ENCODE measurements around the gene SVOPL. TPM values are rescaled to one million over a fixed set of nuclear protein-coding genes. Genes with fewer than 3 reads are reported as not detected.

The SVOPL gene
- total and polyA plus RNA-seq, 4 donors: 0.33 TPM; not detected in 3

DNA sequence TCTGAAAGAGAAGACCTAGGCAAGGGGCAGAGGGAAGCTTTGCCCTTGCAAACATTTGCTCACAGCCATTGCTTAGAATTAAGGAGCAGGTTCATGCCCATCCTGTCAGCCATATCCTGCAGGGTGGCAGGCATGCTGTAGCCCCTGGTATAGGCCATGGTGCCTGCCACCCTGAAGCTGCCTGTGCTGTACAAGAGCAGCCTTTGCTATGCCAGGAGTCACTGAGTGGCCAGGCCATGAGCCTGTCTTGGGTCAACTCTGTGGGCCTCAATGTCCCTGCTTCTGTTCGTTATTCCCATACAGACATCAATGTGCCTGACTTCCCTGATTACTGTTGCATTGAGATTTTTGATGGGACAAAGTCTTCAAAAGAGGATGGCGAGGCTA is 368 bp upstream of the SVOPL start:
- DNase-seq (ENCODE audit: low spot score): no peak

DNA sequence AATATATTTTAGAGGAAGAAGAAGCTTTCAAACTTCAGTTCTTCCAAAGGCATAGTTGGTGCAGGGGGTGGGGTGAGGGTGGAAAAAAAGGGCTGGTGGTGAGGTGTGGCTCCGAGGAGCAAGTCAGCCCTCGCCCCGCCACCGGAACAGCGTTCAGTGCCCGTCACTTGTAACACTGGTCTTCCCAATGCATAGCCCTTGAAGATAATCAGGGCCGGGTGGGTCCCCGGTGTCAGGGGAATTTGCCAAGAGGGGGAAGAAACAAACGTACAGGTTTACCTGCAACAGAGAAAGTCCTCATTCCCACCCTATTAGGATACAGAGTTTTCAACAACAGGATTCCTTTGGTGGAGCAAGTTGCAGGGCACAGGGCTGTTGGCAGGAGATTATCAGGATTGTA is 1.5 kb downstream of the SVOPL start:
- Histone ChIP-seq H3K9me3 (ENCODE audit: control insufficient read depth in 4 of 4, low read length in 3 of 4) (no peaks in the 10 kb centered on the region), H3K36me3 (ENCODE audit: control insufficient read depth in 4 of 4, insufficient read depth in 3 of 4, low read depth in 1 of 4, low read length in 3 of 4) (no peaks in the 10 kb centered on the region), H3K4me3 (ENCODE audit: low read depth in 1 of 3, low read length in 3 of 3) (no peak overlapping the region), H3K27ac (ENCODE audit: low read depth in 1 of 2, low read length in 2 of 2) (no peak overlapping the region), H3K9ac (ENCODE audit: low read depth in 1 of 2, low read length in 2 of 2) (no peak overlapping the region), H3K27me3 (ENCODE audit: control insufficient read depth in 4 of 4, insufficient read depth in 4 of 4, low read length in 3 of 4) (no peaks in the 10 kb centered on the region), H3K4me1 (ENCODE audit: control insufficient read depth in 4 of 4, insufficient read depth in 4 of 4, low read length in 3 of 4) (no peaks in the 10 kb centered on the region)
- no peak for DNase-seq (ENCODE audit: low spot score)
- WGBS: 83% methylated on average over 9 of the region's 9 CpGs
- TF ChIP-seq, protein P1, sequence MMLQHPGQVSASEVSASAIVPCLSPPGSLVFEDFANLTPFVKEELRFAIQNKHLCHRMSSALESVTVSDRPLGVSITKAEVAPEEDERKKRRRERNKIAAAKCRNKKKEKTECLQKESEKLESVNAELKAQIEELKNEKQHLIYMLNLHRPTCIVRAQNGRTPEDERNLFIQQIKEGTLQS (IDR thresholded peaks at IDR 0.05): no peak
- TF ChIP-seq, protein P2, sequence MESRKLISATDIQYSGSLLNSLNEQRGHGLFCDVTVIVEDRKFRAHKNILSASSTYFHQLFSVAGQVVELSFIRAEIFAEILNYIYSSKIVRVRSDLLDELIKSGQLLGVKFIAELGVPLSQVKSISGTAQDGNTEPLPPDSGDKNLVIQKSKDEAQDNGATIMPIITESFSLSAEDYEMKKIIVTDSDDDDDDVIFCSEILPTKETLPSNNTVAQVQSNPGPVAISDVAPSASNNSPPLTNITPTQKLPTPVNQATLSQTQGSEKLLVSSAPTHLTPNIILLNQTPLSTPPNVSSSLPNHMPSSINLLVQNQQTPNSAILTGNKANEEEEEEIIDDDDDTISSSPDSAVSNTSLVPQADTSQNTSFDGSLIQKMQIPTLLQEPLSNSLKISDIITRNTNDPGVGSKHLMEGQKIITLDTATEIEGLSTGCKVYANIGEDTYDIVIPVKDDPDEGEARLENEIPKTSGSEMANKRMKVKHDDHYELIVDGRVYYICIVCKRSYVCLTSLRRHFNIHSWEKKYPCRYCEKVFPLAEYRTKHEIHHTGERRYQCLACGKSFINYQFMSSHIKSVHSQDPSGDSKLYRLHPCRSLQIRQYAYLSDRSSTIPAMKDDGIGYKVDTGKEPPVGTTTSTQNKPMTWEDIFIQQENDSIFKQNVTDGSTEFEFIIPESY (IDR thresholded peaks at IDR 0.05): no peak
- TF ChIP-seq HNF4G (IDR thresholded peaks at IDR 0.05) (no peak), NR2F2 (IDR thresholded peaks at IDR 0.05) (no peak), YY1 (IDR thresholded peaks at IDR 0.05) (no peak)
- TF ChIP-seq, protein P3, sequence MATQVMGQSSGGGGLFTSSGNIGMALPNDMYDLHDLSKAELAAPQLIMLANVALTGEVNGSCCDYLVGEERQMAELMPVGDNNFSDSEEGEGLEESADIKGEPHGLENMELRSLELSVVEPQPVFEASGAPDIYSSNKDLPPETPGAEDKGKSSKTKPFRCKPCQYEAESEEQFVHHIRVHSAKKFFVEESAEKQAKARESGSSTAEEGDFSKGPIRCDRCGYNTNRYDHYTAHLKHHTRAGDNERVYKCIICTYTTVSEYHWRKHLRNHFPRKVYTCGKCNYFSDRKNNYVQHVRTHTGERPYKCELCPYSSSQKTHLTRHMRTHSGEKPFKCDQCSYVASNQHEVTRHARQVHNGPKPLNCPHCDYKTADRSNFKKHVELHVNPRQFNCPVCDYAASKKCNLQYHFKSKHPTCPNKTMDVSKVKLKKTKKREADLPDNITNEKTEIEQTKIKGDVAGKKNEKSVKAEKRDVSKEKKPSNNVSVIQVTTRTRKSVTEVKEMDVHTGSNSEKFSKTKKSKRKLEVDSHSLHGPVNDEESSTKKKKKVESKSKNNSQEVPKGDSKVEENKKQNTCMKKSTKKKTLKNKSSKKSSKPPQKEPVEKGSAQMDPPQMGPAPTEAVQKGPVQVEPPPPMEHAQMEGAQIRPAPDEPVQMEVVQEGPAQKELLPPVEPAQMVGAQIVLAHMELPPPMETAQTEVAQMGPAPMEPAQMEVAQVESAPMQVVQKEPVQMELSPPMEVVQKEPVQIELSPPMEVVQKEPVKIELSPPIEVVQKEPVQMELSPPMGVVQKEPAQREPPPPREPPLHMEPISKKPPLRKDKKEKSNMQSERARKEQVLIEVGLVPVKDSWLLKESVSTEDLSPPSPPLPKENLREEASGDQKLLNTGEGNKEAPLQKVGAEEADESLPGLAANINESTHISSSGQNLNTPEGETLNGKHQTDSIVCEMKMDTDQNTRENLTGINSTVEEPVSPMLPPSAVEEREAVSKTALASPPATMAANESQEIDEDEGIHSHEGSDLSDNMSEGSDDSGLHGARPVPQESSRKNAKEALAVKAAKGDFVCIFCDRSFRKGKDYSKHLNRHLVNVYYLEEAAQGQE (IDR thresholded peaks at IDR 0.05): no peak

More for the DNA sequence above, 368 bp upstream of the SVOPL start:
- H3K4me1 ChIP-seq (ENCODE audit: control insufficient read depth in 4 of 4, insufficient read depth in 4 of 4, low read length in 3 of 4): no peaks in the 10 kb centered on the region
- no peak for TF ChIP-seq JUND (IDR thresholded peaks at IDR 0.05)
- TF ChIP-seq YY1 (IDR thresholded peaks at IDR 0.05): no peak
- no peak for TF ChIP-seq GABPA (IDR thresholded peaks at IDR 0.05 in 1 of 2, conservative IDR thresholded peaks at IDR 0.05 in 1 of 2)
- TF ChIP-seq, protein P3 (IDR thresholded peaks at IDR 0.05): no peak
- TF ChIP-seq, protein P2 (IDR thresholded peaks at IDR 0.05): no peak
- TF ChIP-seq FOXA1 (IDR thresholded peaks at IDR 0.05): no peak
- no peak for TF ChIP-seq TAF1 (conservative IDR thresholded peaks at IDR 0.05)
- TF ChIP-seq HNF4A (conservative IDR thresholded peaks at IDR 0.05): no peak
- TF ChIP-seq, protein P4, sequence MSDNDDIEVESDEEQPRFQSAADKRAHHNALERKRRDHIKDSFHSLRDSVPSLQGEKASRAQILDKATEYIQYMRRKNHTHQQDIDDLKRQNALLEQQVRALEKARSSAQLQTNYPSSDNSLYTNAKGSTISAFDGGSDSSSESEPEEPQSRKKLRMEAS (IDR thresholded peaks at IDR 0.05): no peak
- TF ChIP-seq EGR1 (IDR thresholded peaks at IDR 0.05; ENCODE audit: low read depth in 2 of 2): no peak
- TF ChIP-seq FOXA2 (IDR thresholded peaks at IDR 0.05): no peak
- TF ChIP-seq, protein P1 (IDR thresholded peaks at IDR 0.05): no peak
- TF ChIP-seq, protein P5, sequence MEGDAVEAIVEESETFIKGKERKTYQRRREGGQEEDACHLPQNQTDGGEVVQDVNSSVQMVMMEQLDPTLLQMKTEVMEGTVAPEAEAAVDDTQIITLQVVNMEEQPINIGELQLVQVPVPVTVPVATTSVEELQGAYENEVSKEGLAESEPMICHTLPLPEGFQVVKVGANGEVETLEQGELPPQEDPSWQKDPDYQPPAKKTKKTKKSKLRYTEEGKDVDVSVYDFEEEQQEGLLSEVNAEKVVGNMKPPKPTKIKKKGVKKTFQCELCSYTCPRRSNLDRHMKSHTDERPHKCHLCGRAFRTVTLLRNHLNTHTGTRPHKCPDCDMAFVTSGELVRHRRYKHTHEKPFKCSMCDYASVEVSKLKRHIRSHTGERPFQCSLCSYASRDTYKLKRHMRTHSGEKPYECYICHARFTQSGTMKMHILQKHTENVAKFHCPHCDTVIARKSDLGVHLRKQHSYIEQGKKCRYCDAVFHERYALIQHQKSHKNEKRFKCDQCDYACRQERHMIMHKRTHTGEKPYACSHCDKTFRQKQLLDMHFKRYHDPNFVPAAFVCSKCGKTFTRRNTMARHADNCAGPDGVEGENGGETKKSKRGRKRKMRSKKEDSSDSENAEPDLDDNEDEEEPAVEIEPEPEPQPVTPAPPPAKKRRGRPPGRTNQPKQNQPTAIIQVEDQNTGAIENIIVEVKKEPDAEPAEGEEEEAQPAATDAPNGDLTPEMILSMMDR (IDR thresholded peaks at IDR 0.05; ENCODE audit: low read depth, low read length, missing input control): no peak
- TF ChIP-seq SP1 (IDR thresholded peaks at IDR 0.05): no peak
- no peak for TF ChIP-seq RAD21 (IDR thresholded peaks at IDR 0.05)
- TF ChIP-seq NR2F2 (IDR thresholded peaks at IDR 0.05): no peak
- H3K9ac ChIP-seq (ENCODE audit: low read depth in 1 of 2, low read length in 2 of 2): no peak overlapping the region
- H3K27ac ChIP-seq (ENCODE audit: low read depth in 1 of 2, low read length in 2 of 2): no peak overlapping the region
- H3K4me3 ChIP-seq (ENCODE audit: low read depth in 1 of 3, low read length in 3 of 3): no peak overlapping the region
- WGBS: 90% methylated on average over 2 of the region's 2 CpGs
- no peaks in the 10 kb centered on the region for H3K9me3 ChIP-seq (ENCODE audit: control insufficient read depth in 4 of 4, low read length in 3 of 4)
- H3K36me3 ChIP-seq (ENCODE audit: control insufficient read depth in 4 of 4, insufficient read depth in 3 of 4, low read depth in 1 of 4, low read length in 3 of 4): no peaks in the 10 kb centered on the region
- no peaks in the 10 kb centered on the region for H3K27me3 ChIP-seq (ENCODE audit: control insufficient read depth in 4 of 4, insufficient read depth in 4 of 4, low read length in 3 of 4)

All from liver (tissue), 9 donors.